NCI-H226 (cell line): ENCODE data around the gene CSAD.

Source experiments
- DNase-seq: peaks from one replicate; pipeline ENCODE4 v3.0.0-alpha.2; 2015

The CSAD gene

GRCh38 chr12:53180220-53180930, at the start of gene CSAD, which contains the start of gene ZNF740:
Gene CSAD (minus strand): TSS chr12:53180925. CDS start chr12:53173470, 7,455 bp downstream.
Gene ZNF740 (plus strand): TSS chr12:53180722. CDS start chr12:53181984, 1,262 bp downstream.
- DNase-seq = peak; percentile 100

- DNase-seq = peak; percentile 63
Observed at GRCh38 chr12:53230108-53230845, 49.6 kb upstream of the CSAD start.

GRCh38 chr12:53229454-53229853, 48.7 kb upstream of the CSAD start:
- DNase-seq = no peak

GRCh38 chr12:53227836-53228235, 47.1 kb upstream of the CSAD start:
- DNase-seq = no peak

GRCh38 chr12:53227341-53227740, 46.6 kb upstream of the CSAD start:
- DNase-seq = no peak

- DNase-seq = no peak
Observed at GRCh38 chr12:53226815-53227214, 46.1 kb upstream of the CSAD start.

GRCh38 chr12:53225635-53226424, 45.1 kb upstream of the CSAD start:
- no peak for DNase-seq

- DNase-seq = no peak
Observed at GRCh38 chr12:53224897-53225634, 44.3 kb upstream of the CSAD start.

- DNase-seq = no peak
Observed at GRCh38 chr12:53224061-53224896, 43.6 kb upstream of the CSAD start.

GRCh38 chr12:53223389-53224060, 42.8 kb upstream of the CSAD start:
- no peak for DNase-seq

- DNase-seq = no peak
Observed at GRCh38 chr12:53222806-53223261, 42.1 kb upstream of the CSAD start.

- DNase-seq = no peak
Observed at GRCh38 chr12:53222170-53222721, 41.5 kb upstream of the CSAD start.

- peak; percentile 77 for DNase-seq
Observed at GRCh38 chr12:53221203-53222080, 40.7 kb upstream of the CSAD start.

- peak; percentile 100 for DNase-seq
Observed at GRCh38 chr12:53220694-53221202, 40.0 kb upstream of the CSAD start.

GRCh38 chr12:53219956-53220693, 39.4 kb upstream of the CSAD start:
- DNase-seq = peak; percentile 83

GRCh38 chr12:53219292-53219955, 38.7 kb upstream of the CSAD start:
- DNase-seq = no peak

GRCh38 chr12:53218551-53219291, 38.0 kb upstream of the CSAD start:
- DNase-seq = no peak
